ENCODE results near the gene ETV3. TPM values are rescaled to one million over a fixed set of nuclear protein-coding genes. Genes with fewer than 3 reads are reported as not detected.

ETV3 gene
- total RNA-seq, 2 donors from 2014 or later = 9.0 to 12.0 TPM

DNA sequence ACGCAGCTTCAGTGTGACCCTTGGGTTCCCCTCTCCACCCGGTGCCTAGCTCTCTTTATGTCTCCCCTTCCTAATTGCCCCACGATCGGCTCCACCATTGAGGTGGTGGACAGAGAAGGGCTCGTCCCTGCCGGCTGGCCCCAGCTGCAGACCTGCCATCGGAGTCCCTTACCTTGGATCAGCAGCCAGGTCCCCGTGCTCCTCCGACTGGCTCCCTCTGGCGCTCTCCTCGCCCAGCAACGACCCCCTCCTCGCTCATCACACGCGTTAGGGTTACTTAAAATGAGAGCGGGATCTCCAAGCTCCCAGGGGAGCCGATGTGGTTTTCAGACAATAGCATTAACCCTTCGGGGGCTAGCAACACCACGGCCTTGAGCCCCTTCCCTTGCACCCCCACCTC lies 30.5 kb downstream of the ETV3 start:
- H3K27me3 ChIP-seq = peaks cover 0 to 5% of the 10 kb centered on the region in 2 donors
- no peak for TF ChIP-seq CTCF (IDR thresholded peaks at IDR 0.05)
- no peak overlapping the region for H3K4me3 ChIP-seq
- no peak for DNase-seq (ENCODE audit: low spot score)
- no peaks in the 10 kb centered on the region for H3K9me3 ChIP-seq
- no peaks in the 10 kb centered on the region for H3K4me1 ChIP-seq
- no peaks in the 10 kb centered on the region for H3K36me3 ChIP-seq
- no peak overlapping the region for H3K27ac ChIP-seq

DNA sequence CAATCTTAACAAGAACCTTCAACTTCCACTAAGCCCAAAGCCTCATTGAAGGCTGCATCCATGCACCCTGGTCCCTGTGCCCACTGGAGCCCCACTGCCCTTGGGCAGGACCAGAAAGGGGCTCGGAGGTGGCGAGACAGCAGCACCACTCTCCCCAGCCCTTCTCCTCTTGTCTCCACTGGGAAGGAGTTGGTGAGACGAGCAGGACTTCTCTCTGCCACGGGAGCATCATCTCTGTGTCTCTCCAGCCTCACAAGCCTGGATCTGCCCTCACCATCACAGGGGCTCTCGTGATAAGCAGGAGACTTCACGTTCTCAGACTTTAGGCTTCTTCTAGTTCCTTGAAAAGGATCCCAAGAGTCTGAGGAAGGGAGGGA lies 31.4 kb downstream of the ETV3 start:
- Histone ChIP-seq H3K27ac (no peak overlapping the region), H3K4me3 (no peak overlapping the region), H3K27me3 (peaks cover 0 to 5% of the 10 kb centered on the region in 2 donors), H3K9me3 (no peaks in the 10 kb centered on the region), H3K36me3 (no peaks in the 10 kb centered on the region), H3K4me1 (no peaks in the 10 kb centered on the region)
- no peak for DNase-seq (ENCODE audit: low spot score)
- TF ChIP-seq CTCF (IDR thresholded peaks at IDR 0.05) = no peak

DNA sequence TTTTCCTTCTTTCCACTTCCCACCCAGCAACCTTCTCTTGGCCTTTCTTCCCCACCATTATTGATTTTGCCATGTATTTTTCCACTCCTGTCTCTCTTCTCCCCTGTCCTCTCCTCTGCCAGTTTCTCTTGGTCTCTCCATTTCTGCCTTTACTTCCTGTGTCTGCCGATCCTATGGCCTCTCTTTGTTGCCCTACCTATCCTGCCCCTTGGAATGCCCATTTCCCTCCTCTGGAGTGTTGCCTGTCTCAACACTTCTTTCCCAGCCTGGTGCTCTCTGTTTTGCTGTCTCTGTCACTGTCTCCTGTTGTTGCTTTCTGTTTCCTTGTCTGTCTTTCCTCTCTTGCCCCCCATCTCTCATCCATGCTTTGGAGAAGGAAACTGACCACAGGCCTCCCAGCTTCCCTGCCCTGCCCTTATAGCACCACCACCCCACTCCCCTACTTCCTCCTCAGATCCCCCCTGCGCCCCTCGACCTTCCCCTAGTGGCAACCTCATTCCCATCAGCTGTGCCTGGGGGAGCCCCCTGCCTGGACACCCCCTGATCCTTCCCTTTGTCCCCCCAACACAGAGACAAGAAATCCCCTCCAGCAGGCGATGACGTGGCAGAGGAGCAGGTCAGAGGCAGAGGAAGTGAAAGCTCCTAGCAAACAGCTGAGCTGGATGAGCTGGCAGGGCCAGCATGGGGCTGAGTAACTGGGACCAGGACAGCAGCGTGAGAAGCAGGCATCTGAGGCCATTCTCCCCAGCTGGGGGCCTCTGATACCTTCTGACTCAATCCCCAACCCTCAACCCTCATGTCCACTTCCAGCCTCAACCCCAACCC lies 32.0 kb downstream of the ETV3 start:
- DNase-seq (ENCODE audit: low spot score) = peak; percentile 65

DNA sequence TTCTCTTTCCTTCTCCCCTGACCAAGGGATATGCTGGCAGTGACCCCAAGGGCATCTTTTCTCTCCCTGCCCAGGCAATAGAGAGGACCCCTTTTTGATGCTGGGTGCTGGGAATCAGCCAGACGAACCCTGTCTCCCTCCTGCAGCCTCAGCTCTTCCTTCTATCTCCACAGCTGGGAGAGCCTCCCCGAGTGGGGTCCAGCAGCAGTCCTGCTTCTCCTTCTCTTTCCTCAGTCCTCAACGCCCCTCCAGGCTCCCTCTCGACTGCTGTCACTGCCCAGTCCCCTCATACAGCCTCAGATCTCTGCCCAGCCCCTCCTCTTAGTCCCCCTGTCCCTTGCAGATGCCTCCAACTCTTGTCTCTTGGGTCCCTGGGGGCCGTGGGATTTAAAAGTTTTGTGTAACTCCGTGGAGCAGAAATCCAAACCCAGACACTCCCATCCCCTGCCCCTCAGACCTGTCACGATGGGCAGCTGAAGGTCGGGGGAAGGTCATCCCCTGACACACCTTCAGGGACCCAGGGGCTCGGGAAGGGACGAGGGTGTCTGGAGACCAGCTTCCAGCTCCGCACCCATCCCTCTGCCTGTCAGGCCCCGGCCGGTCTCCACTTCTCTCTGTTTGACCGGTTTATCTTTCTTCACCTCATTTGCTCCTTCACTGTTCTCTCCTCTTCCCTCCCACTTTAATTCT lies 32.8 kb downstream of the ETV3 start:
- TF ChIP-seq CTCF (IDR thresholded peaks at IDR 0.05) = no peak
- peaks cover 0 to 5% of the 10 kb centered on the region in 2 donors for H3K27me3 ChIP-seq
- no peak overlapping the region for H3K27ac ChIP-seq
- no peak overlapping the region for H3K4me3 ChIP-seq
- H3K4me1 ChIP-seq = no peaks in the 10 kb centered on the region
- H3K36me3 ChIP-seq = no peaks in the 10 kb centered on the region
- H3K9me3 ChIP-seq = no peaks in the 10 kb centered on the region
- DNase-seq (ENCODE audit: low spot score) = no peak

More for the DNA sequence above, 32.0 kb downstream of the ETV3 start:
- Histone ChIP-seq H3K27me3 (peaks cover 0 to 5% of the 10 kb centered on the region in 2 donors), H3K36me3 (no peaks in the 10 kb centered on the region), H3K27ac (no peak overlapping the region), H3K4me3 (no peak overlapping the region), H3K4me1 (no peaks in the 10 kb centered on the region), H3K9me3 (no peaks in the 10 kb centered on the region)
- no peak for TF ChIP-seq CTCF (IDR thresholded peaks at IDR 0.05)

DNA sequence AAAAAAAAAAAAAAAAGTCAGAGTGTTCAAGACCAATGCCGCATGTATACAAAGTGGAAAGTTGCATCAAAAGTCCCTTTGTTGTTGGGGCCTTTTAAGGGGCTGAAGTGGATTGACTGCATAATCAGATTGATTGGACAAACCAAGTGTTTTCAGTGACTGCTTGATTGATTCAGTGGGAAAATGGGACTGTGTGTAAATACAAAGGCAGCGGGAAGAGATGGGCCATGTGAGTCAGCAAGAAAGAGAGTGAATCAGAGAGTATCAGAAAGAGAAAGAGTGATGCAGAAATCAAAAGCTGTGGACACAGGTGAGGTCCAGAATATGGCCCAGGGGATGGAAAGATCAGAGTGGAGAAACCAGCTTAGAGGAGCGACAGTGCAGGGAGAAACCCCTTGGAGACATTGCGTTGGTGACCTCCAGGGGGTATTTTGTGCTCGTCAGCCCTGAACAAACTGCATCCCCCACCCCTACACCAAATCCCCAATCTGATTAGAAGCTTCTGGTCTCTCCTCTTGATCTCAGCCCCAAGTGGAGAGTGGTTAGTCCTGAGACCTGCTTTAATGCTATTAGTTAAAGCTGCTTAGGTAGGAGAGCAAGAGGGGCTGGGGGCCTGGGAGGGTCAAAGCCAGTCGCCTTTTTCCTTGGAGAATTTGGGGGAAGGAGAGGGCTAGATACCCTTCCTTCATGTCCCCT lies 33.4 kb downstream of the ETV3 start:
- no peaks in the 10 kb centered on the region for H3K36me3 ChIP-seq
- H3K9me3 ChIP-seq = no peaks in the 10 kb centered on the region
- no peak for DNase-seq (ENCODE audit: low spot score)
- peaks cover 0 to 5% of the 10 kb centered on the region in 2 donors for H3K27me3 ChIP-seq
- no peak overlapping the region for H3K27ac ChIP-seq
- no peaks in the 10 kb centered on the region for H3K4me1 ChIP-seq
- no peak overlapping the region for H3K4me3 ChIP-seq
- TF ChIP-seq CTCF (IDR thresholded peaks at IDR 0.05) = no peak

Measured in right atrium auricular region (tissue), 2 donors.